Heart left ventricle (tissue), 16 donors: ENCODE measurements around the gene RNF186. TPM values are rescaled to one million over a fixed set of nuclear protein-coding genes. Genes with fewer than 3 reads are reported as not detected.
"Not testable (repeated sequence)": the region's sequence is repeated elsewhere in the genome, so short reads cannot be mapped to it uniquely, and the experiment has no call there.

ENCODE experiments used
- ATAC-seq, 4 donors: fragments of 200-7000 bp; cut with Tn5 transposase; one replicate each; pipeline ENCODE4 v1.9.1; 2020 to 2022; ENCODE audit warnings: moderate library complexity in 4 of 4, mild to moderate bottlenecking in 3 of 4, moderate number of reproducible peaks in 1 of 4
- DNase-seq, 5 donors: peaks; one replicate each; pipeline ENCODE4 v3.0.0-alpha.2; 2020
- H3K27ac ChIP-seq, 12 donors: fragments of 200-600 bp; sonication (generic) in 4 of 12; one replicate each; pipeline versions ENCODE4 v1.5.0 to v1.8.0; 2016 to 2022; ENCODE audit warnings: mild to moderate bottlenecking in 2 of 12
- H3K27me3 ChIP-seq, 9 donors: fragments of 200-600 bp; sonication (generic) in 2 of 9; one replicate each; pipeline versions ENCODE4 v1.5.1 to v1.8.0; 2016 to 2022; ENCODE audit warnings: mild to moderate bottlenecking in 3 of 9
- H3K36me3 ChIP-seq, 9 donors: fragments of 200-600 bp; sonication (generic) in 2 of 9; one replicate each; pipeline versions ENCODE4 v1.5.0 to v1.8.0; 2018 to 2022; ENCODE audit warnings: mild to moderate bottlenecking in 2 of 9
- H3K4me1 ChIP-seq, 12 donors: fragments of 200-600 bp; sonication (generic) in 4 of 12; one replicate each; pipeline versions ENCODE4 v1.5.0 to v1.8.0; 2016 to 2022; ENCODE audit warnings: mild to moderate bottlenecking in 3 of 12
- H3K4me3 ChIP-seq, 12 donors: fragments of 200-600 bp; sonication (generic) in 4 of 12; one replicate each; pipeline versions ENCODE4 v1.5.0 to v1.8.0; 2017 to 2022; ENCODE audit warnings: mild to moderate bottlenecking in 9 of 12, moderate library complexity in 4 of 12
- H3K9me3 ChIP-seq, 12 donors: fragments of 200-600 bp; sonication (generic) in 4 of 12; one replicate each; pipeline versions ENCODE4 v1.5.0 to v1.8.0; 2016 to 2022; ENCODE audit warnings: mild to moderate bottlenecking in 1 of 12
- POLR2A ChIP-seq, 2 donors: fragments of 450-650 bp; IDR thresholded peaks; one replicate each; pipeline ENCODE4 v1.6.1; 2017; ENCODE audit warnings: antibody characterized with exemption in 2 of 2, mild to moderate bottlenecking in 2 of 2, moderate library complexity in 2 of 2
- WGBS, 4 donors: extraction: QIAGEN DNeasy Blood & Tissue Kit in 2 of 4; methylation state at CpG; one replicate each; pipeline versions ENCODE4 v1.1.5 to v1.1.7; 2013 to 2018; 5-methylcytosine and 5-hydroxymethylcytosine counted together
- intact Hi-C, 10 donors: fragments of 100-400 bp; cut with DNase I; formaldehyde crosslinking; loops; one replicate each; pipeline versions ENCODE4 v1.11.1 to v1.14.2; 2022
- polyA plus RNA-seq, 2 donors: library from polyadenylated mRNA; stranded (reverse); fragments of 200-250 nt; gene quantifications; one replicate each; pipeline ENCODE4 v1.2.3, GENCODE V29; 2013
- total RNA-seq, 9 donors: library from RNA; depleted of rRNA in 2 of 9; stranded (reverse); fragments of >200 nt in 2 of 9; fragmentation: NEBNext Ultra II Directional in 3 of 9; extraction: Animal tissue kit (Norgen Biotek cat#: 25700) in 3 of 9; gene quantifications; one replicate each; pipeline versions ENCODE4 v1.1.0 to v1.2.4, GENCODE V29; 2016 to 2023
- TF ChIP-seq, protein P1 (sequence below), 12 donors: fragments of 200-600 bp; sonication (generic) in 4 of 12; IDR thresholded peaks; one replicate each; pipeline versions ENCODE4 v1.5.0 to v1.8.0; 2018 to 2022; ENCODE audit warnings: antibody characterized with exemption in 12 of 12, mild to moderate bottlenecking in 5 of 12
- donor health status: ischemic (EF 13 %, LVEDD 7.1; RV severe dilation, severe dysfunction).
- donor health status: healthy with polysubstance abuse.
- donor health status: DM: no; HTN: yes; CAD: no.
- donor health status: DM: no; HTN: no; CAD: no.
- donor health status: ischemic (EF 25% LVEDD 6.9; RV normal size, moderate dysfunction).
- donor health status: ischemic (EF 25% LVEDD 5.7; RV mildly dilated, moderate dysfunction).
- donor health status: healthy.
- donor health status: DM: yes; HTN: yes; CAD: no.
- donor health status: ischemic (EF 35%, LVEDD 5.7; RV mildly dilated, moderate dysfunction).
- donor health status: nonischemic (EF 11% LVEDD 7.7; RV severe dilation, severe dysfunction).
- donor health status: DM: yes; HTN: yes; CAD: no.
- donor health status: PGD.
- donor health status: ischemic (EF 29% LVEDD 5.4; RV normal size, mild dysfunction).
- donor health status: nonischemic (EF 23%, LVEDD 6.1; RV moderate dilation, normal function).

The RNF186 gene
- total and polyA plus RNA-seq, 11 donors, result not detected

DNA sequence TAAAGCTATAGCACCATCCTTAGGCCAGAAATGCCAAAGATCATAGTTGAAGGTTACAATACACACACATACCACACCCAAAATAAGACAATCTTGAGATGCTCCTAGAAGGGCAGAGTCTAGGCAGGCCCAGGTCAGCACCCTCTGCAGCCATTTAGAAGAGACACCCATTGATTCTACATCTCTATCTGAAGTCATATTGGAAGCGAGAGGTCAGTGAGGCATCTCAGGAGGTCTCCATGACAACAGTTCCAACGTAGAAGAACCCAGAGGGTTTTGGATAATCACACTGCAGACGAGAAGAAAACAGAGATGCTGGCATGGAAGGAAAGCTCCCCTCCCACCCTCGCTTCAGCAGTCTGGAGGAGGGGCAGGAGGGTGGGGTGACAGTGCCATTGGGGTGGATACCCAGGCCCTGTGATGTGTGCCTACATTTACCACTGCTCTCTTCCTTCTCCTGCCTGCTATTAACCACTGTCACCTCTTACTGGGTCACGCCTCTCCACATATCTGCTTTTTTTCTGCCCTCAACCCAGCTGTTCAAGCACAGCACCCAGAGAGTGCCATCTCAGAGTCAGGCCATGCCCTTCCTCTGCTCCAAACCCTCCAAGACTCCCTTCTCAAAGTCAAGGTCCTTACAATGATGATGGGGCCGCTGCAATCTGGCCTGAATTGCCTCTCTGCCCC, 21.6 kb downstream of the RNF186 start:
- Histone ChIP-seq H3K4me3 (no peak overlapping the region), H3K27ac (no peak overlapping the region), H3K36me3 (peaks cover 0 to 23% (median 5%) of the 10 kb centered on the region in 9 donors), H3K9me3 (no peaks in the 10 kb centered on the region), H3K27me3 (no peaks in the 10 kb centered on the region), H3K4me1 (peaks cover 0 to 5% (median 0%) of the 10 kb centered on the region in 12 donors)
- WGBS, 4 donors, result 79 to 89% (median 83%) methylated on average over 6 of the region's 6 CpGs
- DNase-seq (no peak), ATAC-seq (no peak)
- TF ChIP-seq, protein P1, sequence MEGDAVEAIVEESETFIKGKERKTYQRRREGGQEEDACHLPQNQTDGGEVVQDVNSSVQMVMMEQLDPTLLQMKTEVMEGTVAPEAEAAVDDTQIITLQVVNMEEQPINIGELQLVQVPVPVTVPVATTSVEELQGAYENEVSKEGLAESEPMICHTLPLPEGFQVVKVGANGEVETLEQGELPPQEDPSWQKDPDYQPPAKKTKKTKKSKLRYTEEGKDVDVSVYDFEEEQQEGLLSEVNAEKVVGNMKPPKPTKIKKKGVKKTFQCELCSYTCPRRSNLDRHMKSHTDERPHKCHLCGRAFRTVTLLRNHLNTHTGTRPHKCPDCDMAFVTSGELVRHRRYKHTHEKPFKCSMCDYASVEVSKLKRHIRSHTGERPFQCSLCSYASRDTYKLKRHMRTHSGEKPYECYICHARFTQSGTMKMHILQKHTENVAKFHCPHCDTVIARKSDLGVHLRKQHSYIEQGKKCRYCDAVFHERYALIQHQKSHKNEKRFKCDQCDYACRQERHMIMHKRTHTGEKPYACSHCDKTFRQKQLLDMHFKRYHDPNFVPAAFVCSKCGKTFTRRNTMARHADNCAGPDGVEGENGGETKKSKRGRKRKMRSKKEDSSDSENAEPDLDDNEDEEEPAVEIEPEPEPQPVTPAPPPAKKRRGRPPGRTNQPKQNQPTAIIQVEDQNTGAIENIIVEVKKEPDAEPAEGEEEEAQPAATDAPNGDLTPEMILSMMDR (IDR thresholded peaks at IDR 0.05), result no peak
- no peak for TF ChIP-seq POLR2A (IDR thresholded peaks at IDR 0.05)
- intact Hi-C loops, result no loop called here

DNA sequence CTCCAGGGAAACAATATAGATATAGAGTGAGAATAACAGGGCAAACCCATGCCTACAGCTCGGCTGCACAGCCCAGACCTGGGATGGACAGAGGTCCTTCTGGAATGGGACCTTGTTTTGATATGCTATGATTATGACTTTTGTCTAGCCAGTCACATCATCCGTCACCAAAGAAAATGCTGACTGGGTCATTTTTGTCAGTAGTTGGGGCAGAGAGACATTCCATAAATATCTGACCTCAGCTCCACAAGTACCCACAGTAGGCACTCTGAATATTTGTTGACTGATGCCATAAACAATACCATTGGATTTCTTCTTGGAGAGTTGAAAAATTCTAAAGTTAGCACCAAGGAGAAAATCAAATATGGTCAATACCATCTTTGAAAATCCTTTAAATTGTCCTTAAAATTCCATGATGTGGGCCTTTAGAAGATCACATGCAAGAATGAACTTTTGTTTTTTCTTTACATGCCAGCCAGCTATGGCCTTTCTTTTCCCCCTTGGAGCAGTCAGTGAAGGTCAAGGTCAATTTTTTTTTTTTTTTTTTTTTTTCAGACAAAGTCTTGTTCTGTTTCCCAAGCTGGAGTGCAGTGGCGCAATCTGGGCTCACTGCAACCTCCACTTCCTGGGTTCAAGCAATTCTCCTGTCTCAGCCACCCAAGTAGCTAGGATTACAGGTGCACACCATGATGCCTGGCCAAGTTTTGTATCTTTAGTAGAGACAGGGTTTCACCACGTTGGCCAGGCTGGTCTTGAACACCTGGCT, 22.7 kb downstream of the RNF186 start:
- WGBS, 4 donors, result 83 to 96% (median 92%) methylated on average over 4 of the region's 4 CpGs
- Histone ChIP-seq H3K4me3 (no peak overlapping the region), H3K27ac (no peak overlapping the region), H3K4me1 (peaks cover 0 to 3% (median 0%) of the 10 kb centered on the region in 12 donors), H3K36me3 (peaks cover 0 to 27% (median 5%) of the 10 kb centered on the region in 9 donors), H3K27me3 (no peaks in the 10 kb centered on the region), H3K9me3 (no peaks in the 10 kb centered on the region)
- TF ChIP-seq POLR2A (IDR thresholded peaks at IDR 0.05), result no peak
- TF ChIP-seq, protein P1 (IDR thresholded peaks at IDR 0.05), result no peak
- ATAC-seq, result no peak
- no peak for DNase-seq
- intact Hi-C loops, result no loop called here

DNA sequence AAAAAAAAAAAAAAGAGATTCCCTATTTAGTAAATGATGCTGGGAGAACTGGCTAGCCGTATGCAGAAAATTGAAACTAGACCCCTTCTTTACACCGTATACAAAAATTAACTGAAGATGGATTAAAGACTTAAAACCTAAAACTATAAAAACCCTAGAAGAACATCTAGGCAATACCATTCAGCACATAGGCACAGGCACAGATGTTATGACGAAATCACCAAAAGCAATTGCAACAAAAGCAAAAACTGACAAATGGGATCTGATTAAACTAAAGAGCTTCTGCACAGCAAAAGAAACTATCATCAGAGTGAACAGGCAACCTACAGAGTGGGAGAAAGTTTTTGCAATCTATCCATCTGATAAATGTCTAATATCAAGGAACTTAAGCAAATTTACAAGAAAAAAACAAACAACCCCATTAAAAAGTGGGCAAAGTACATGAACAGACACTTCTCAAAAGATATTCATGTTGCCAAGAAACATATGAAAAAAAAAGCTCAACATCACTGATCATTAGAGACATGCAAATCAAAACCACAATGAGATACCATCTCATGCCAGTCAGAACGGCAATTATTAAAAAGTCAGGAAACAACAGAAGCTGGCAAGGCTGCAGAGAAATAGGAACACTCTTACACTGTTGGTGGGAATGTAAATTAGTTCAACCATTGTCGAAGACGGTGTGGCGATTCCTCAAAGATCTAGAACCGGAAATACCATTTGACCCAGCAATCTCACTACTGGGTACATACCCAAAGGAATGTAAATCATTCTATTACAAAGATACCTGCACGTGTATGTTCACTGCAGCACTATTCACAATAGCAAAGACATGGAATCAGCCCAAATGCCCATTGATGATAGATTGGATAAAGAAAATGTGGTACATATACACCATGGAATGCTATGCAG, 24.8 kb downstream of the RNF186 start:
- H3K27me3 ChIP-seq, H3K4me1 ChIP-seq, H3K4me3 ChIP-seq, H3K27ac ChIP-seq, H3K9me3 ChIP-seq, ATAC-seq, DNase-seq, intact Hi-C loops: not testable (repeated sequence)
- peaks cover 0 to 38% (median 14%) of the 10 kb centered on the region in 9 donors for H3K36me3 ChIP-seq
- 86 to 94% (median 92%) methylated on average over 9 of the region's 9 CpGs for WGBS, 4 donors

DNA sequence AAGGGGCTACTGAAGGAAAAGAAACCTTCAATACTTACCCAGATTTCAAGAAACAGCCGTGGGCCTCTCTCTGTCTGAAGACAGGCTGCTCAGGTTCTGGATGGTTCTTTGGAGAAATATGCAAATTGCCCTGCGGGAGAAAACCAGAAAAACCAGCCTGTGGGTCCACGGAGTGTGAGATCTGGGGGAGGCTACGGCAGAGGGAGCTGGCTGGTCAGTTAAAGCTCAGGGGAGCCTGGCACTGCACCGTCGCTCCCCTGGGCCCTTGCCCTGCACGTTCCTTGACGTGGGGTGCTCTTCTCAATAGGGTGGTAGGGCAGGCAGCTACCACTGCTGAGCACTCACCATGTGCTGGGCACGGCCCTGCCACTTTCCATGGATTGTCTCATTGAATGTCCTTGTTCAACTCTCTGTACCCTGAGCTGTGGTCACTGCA, 28.1 kb downstream of the RNF186 start:
- peaks cover 0 to 49% (median 21%) of the 10 kb centered on the region in 9 donors for H3K36me3 ChIP-seq
- 71 to 77% (median 73%) methylated on average over 8 to 9 of the region's 9 CpGs for WGBS, 4 donors
- peaks cover 0 to 3% (median 0%) of the 10 kb centered on the region in 12 donors for H3K4me1 ChIP-seq
- intact Hi-C loops, result no loop called here
- no peak for DNase-seq
- no peak for ATAC-seq
- TF ChIP-seq, protein P1 (IDR thresholded peaks at IDR 0.05), result no peak
- no peak for TF ChIP-seq POLR2A (IDR thresholded peaks at IDR 0.05)
- H3K9me3 ChIP-seq, result no peaks in the 10 kb centered on the region
- no peaks in the 10 kb centered on the region for H3K27me3 ChIP-seq
- no peak overlapping the region for H3K27ac ChIP-seq
- H3K4me3 ChIP-seq, result no peak overlapping the region
